ENCODE results near the gene M1AP. TPM values are rescaled to one million over a fixed set of nuclear protein-coding genes. Genes with fewer than 3 reads are reported as not detected.
A peak's percentile ranks its signal among the peaks of the same experiment; 100 is the strongest.

M1AP gene
- total RNA-seq, 1 experiment from 2014 or later = not detected

DNA sequence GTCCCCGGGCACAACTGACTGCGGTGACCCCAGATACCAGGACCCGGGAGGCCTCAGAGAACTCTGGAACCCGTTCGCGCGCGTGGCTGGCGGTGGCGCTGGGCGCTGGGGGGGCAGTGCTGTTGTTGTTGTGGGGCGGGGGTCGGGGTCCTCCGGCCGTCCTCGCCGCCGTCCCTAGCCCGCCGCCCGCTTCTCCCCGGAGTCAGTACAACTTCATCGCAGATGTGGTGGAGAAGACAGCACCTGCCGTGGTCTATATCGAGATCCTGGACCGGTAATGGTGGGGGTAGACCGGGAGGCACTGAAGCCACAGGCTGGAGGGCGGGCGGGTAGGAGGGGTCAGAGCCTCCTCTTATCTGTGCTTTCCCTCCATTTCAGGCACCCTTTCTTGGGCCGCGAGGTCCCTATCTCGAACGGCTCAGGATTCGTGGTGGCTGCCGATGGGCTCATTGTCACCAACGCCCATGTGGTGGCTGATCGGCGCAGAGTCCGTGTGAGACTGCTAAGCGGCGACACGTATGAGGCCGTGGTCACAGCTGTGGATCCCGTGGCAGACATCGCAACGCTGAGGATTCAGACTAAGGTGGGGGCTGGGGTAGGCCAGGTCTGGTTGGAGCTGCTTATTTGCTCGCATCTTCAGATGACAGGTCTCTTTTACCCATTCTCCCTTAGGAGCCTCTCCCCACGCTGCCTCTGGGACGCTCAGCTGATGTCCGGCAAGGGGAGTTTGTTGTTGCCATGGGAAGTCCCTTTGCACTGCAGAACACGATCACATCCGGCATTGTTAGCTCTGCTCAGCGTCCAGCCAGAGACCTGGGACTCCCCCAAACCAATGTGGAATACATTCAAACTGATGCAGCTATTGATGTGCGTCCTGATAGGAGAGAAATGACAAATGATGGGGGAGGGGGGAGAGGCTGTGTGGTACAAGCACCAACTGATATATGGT lies 117.6 kb downstream of the M1AP start:
- POLR2A ChIA-PET = interaction anchor here (0.5 to 0.6 kb wide), 3 partner anchors 9 to 95 kb away, joined by 3 to 7 read pairs (median 5); no protein-coding TSS in a partner anchor
- ATAC-seq = peak; percentile 19

DNA sequence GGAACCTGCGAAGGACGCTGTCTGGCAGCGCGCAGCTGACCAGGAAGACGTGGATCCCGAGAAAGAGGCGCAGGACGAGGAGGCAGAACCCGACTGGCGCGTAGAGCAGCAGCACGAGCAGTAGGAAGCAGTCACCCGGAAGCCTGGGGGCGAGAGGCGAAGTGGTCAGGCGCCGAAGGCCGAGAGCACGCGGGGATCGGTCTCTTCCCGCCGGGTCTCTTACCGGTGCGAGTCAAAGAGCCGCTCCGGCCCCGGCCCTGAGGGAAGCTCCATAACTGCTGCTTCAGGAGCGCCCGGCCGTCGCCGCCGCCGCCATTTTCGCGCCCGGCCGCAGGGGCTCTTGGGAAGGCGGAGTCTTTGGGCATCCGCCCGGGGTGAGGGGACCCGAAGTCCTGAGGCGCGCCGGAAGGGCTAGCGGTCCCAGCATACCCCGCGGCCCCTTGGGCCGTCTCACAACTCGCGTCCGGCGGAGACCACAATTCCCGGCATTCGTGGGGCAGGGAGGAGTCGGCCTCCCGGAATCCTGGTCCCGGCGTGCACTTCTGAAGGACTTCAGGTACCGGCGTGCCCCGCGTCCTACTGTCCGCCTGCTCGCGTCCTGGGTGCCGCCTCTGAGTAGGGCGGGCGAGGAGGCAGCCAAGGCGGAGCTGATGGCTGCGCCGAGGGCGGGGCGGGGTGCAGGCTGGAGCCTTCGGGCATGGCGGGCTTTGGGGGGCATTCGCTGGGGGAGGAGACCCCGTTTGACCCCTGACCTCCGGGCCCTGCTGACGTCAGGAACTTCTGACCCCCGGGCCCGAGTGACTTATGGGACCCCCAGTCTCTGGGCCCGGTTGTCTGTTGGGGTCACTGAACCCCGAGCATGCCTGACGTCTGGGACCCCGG lies 118.5 kb downstream of the M1AP start, which contains the start of the genes AUP1 and HTRA2:
AUP1 (minus strand) TSS at position 350 of the 882 bp plus-strand sequence; CDS start at position 273, 77 bp downstream.
HTRA2 (plus strand) TSS at position 577 of the 882 bp plus-strand sequence; CDS start at position 651, 74 bp downstream.
- in situ Hi-C loops (cut with HindIII; ENCODE audit: low pct_unique_long_range_greater_than_20kb, low sequenced_read_pairs) (no loop called here), intact Hi-C loops (cut with micrococcal nuclease; ENCODE audit: unreplicated experiment) (loop anchor here (2.0 kb wide), 1 partner anchor 47 kb away; the partner anchor contains the start of genes CCDC142 and TTC31)
- CTCF ChIA-PET = interaction anchor here (0.7 to 1.0 kb wide), 2 partner anchors 25 to 58 kb away, joined by 3 to 4 read pairs; no protein-coding TSS in a partner anchor
- ATAC-seq (peak; percentile 96), DNase-seq (ENCODE audit: low read depth, low spot score) (peak; percentile 96)
- peaks cover 3% of the 10 kb centered on the region for H3K36me3 ChIP-seq (ENCODE audit: control insufficient read depth, insufficient read depth, low read length)
- H3K9me3 ChIP-seq (ENCODE audit: control insufficient read depth, insufficient read depth, low read depth, low read length) = no peaks in the 10 kb centered on the region
- H3K27ac ChIP-seq (ENCODE audit: low read length) = peak within 1 kb of the TSS; percentile 92
- peak; percentile 85; the same call in 1 of the 2 replicates for TF ChIP-seq SIN3A (IDR thresholded peaks at IDR 0.05; ENCODE audit: borderline replicate concordance, insufficient read depth, low read depth, low read length)
- TF ChIP-seq TCF7L2 (IDR thresholded peaks at IDR 0.05; ENCODE audit: low read depth, low read length) = peak; percentile 94
- TF ChIP-seq, protein P1, sequence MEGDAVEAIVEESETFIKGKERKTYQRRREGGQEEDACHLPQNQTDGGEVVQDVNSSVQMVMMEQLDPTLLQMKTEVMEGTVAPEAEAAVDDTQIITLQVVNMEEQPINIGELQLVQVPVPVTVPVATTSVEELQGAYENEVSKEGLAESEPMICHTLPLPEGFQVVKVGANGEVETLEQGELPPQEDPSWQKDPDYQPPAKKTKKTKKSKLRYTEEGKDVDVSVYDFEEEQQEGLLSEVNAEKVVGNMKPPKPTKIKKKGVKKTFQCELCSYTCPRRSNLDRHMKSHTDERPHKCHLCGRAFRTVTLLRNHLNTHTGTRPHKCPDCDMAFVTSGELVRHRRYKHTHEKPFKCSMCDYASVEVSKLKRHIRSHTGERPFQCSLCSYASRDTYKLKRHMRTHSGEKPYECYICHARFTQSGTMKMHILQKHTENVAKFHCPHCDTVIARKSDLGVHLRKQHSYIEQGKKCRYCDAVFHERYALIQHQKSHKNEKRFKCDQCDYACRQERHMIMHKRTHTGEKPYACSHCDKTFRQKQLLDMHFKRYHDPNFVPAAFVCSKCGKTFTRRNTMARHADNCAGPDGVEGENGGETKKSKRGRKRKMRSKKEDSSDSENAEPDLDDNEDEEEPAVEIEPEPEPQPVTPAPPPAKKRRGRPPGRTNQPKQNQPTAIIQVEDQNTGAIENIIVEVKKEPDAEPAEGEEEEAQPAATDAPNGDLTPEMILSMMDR (IDR thresholded peaks at IDR 0.05) = no peak
- peak; percentile 96 for TF ChIP-seq POLR2AphosphoS5 (IDR thresholded peaks at IDR 0.05; ENCODE audit: low read depth, low read length)
- TF ChIP-seq, protein P2, sequence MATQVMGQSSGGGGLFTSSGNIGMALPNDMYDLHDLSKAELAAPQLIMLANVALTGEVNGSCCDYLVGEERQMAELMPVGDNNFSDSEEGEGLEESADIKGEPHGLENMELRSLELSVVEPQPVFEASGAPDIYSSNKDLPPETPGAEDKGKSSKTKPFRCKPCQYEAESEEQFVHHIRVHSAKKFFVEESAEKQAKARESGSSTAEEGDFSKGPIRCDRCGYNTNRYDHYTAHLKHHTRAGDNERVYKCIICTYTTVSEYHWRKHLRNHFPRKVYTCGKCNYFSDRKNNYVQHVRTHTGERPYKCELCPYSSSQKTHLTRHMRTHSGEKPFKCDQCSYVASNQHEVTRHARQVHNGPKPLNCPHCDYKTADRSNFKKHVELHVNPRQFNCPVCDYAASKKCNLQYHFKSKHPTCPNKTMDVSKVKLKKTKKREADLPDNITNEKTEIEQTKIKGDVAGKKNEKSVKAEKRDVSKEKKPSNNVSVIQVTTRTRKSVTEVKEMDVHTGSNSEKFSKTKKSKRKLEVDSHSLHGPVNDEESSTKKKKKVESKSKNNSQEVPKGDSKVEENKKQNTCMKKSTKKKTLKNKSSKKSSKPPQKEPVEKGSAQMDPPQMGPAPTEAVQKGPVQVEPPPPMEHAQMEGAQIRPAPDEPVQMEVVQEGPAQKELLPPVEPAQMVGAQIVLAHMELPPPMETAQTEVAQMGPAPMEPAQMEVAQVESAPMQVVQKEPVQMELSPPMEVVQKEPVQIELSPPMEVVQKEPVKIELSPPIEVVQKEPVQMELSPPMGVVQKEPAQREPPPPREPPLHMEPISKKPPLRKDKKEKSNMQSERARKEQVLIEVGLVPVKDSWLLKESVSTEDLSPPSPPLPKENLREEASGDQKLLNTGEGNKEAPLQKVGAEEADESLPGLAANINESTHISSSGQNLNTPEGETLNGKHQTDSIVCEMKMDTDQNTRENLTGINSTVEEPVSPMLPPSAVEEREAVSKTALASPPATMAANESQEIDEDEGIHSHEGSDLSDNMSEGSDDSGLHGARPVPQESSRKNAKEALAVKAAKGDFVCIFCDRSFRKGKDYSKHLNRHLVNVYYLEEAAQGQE (IDR thresholded peaks at IDR 0.05; ENCODE audit: insufficient read depth in 1 of 2, low read depth in 2 of 2, low read length in 1 of 2) = no peak
- no TSS peak for BruUV-seq (replicated peaks)
- POLR2A ChIA-PET = interaction anchor here (0.5 to 0.6 kb wide), 3 partner anchors 8 to 96 kb away, joined by 5 to 7 read pairs (median 6); no protein-coding TSS in a partner anchor
- no peaks in the 10 kb centered on the region for H3K27me3 ChIP-seq (ENCODE audit: control insufficient read depth, insufficient read depth, low read length)
- H3K4me1 ChIP-seq (ENCODE audit: control insufficient read depth, insufficient read depth, low read length) = peaks cover 6% of the 10 kb centered on the region
- peak within 1 kb of the TSS; percentile 87 to 99 for H3K4me3 ChIP-seq (ENCODE audit: low read depth in 2 of 2, low read length in 2 of 2)

More for the DNA sequence above, 117.6 kb downstream of the M1AP start:
- BruUV-seq (replicated peaks) = no TSS peak
- Histone ChIP-seq H3K27ac (ENCODE audit: low read length) (peak overlapping the region; percentile 79), H3K27me3 (ENCODE audit: control insufficient read depth, insufficient read depth, low read length) (no peaks in the 10 kb centered on the region), H3K4me3 (ENCODE audit: low read depth in 2 of 2, low read length in 2 of 2) (peak overlapping the region; percentile 82 to 99), H3K4me1 (ENCODE audit: control insufficient read depth, insufficient read depth, low read length) (peaks cover 6% of the 10 kb centered on the region), H3K9me3 (ENCODE audit: control insufficient read depth, insufficient read depth, low read depth, low read length) (no peaks in the 10 kb centered on the region), H3K36me3 (ENCODE audit: control insufficient read depth, insufficient read depth, low read length) (peaks cover 3% of the 10 kb centered on the region)
- in situ Hi-C loops (cut with HindIII; ENCODE audit: low pct_unique_long_range_greater_than_20kb, low sequenced_read_pairs) (no loop called here), intact Hi-C loops (cut with micrococcal nuclease; ENCODE audit: unreplicated experiment) (loop anchor here (2.0 kb wide), 1 partner anchor 48 kb away; the partner anchor contains the start of genes CCDC142 and TTC31)
- CTCF ChIA-PET = interaction anchor here (1.0 kb wide), 1 partner anchor 26 kb away, joined by 4 read pairs; no protein-coding TSS in a partner anchor
- no peak for TF ChIP-seq SIN3A (IDR thresholded peaks at IDR 0.05; ENCODE audit: borderline replicate concordance, insufficient read depth, low read depth, low read length)
- TF ChIP-seq POLR2AphosphoS5 (IDR thresholded peaks at IDR 0.05; ENCODE audit: low read depth, low read length) = no peak
- TF ChIP-seq, protein P1 (IDR thresholded peaks at IDR 0.05) = no peak
- TF ChIP-seq, protein P2 (IDR thresholded peaks at IDR 0.05; ENCODE audit: insufficient read depth in 1 of 2, low read depth in 2 of 2, low read length in 1 of 2) = no peak
- no peak for DNase-seq (ENCODE audit: low read depth, low spot score)

Data from Panc1 (cell line).